Measurements from ENCODE around the gene NKAIN4. TPM values are rescaled to one million over a fixed set of nuclear protein-coding genes. Genes with fewer than 3 reads are reported as not detected.

Gene NKAIN4
- total RNA-seq, 4 donors from 2014 or later, result not detected

- DNase-seq, result no peak
- Histone ChIP-seq H3K27me3 (no peaks in the 10 kb centered on the region), H3K4me3 (no peak overlapping the region), H3K4me1 (peaks cover 0 to 38% (median 15%) of the 10 kb centered on the region in 4 donors), H3K36me3 (peaks cover 0 to 61% (median 0%) of the 10 kb centered on the region in 3 donors), H3K9me3 (no peaks in the 10 kb centered on the region), H3K27ac (no peak overlapping the region)
- TF ChIP-seq CTCF (IDR thresholded peaks at IDR 0.05), result no peak
- TF ChIP-seq POLR2A (IDR thresholded peaks at IDR 0.05), result no peak
These were observed 41.9 kb downstream of the NKAIN4 start for GRCh38 chr20:63212393-63212730.

GRCh38 chr20:63210011-63210605, 44.2 kb downstream of the NKAIN4 start:
- Histone ChIP-seq H3K27ac (no peak overlapping the region), H3K27me3 (no peaks in the 10 kb centered on the region), H3K36me3 (peaks cover 0 to 82% (median 0%) of the 10 kb centered on the region in 3 donors), H3K9me3 (no peaks in the 10 kb centered on the region), H3K4me3 (no peak overlapping the region), H3K4me1 (peaks cover 0 to 30% (median 5%) of the 10 kb centered on the region in 4 donors)
- no peak for TF ChIP-seq CTCF (IDR thresholded peaks at IDR 0.05)
- TF ChIP-seq POLR2A (IDR thresholded peaks at IDR 0.05), result no peak
- DNase-seq, result no peak

GRCh38 chr20:63208346-63208909, 45.8 kb downstream of the NKAIN4 start:
- Histone ChIP-seq H3K27ac (no peak overlapping the region), H3K4me3 (no peak overlapping the region), H3K9me3 (no peaks in the 10 kb centered on the region), H3K36me3 (peaks cover 0 to 90% (median 0%) of the 10 kb centered on the region in 3 donors), H3K4me1 (peaks cover 0 to 15% (median 0%) of the 10 kb centered on the region in 4 donors), H3K27me3 (no peaks in the 10 kb centered on the region)
- DNase-seq, result no peak
- TF ChIP-seq POLR2A (IDR thresholded peaks at IDR 0.05) (no peak), CTCF (IDR thresholded peaks at IDR 0.05) (no peak)

- no peak for TF ChIP-seq CTCF (IDR thresholded peaks at IDR 0.05)
- no peak for TF ChIP-seq POLR2A (IDR thresholded peaks at IDR 0.05)
- H3K27ac ChIP-seq, result no peak overlapping the region
- no peaks in the 10 kb centered on the region for H3K9me3 ChIP-seq
- H3K4me3 ChIP-seq, result no peak overlapping the region
- H3K27me3 ChIP-seq, result no peaks in the 10 kb centered on the region
- H3K4me1 ChIP-seq, result no peaks in the 10 kb centered on the region
- H3K36me3 ChIP-seq, result peaks cover 0 to 90% (median 0%) of the 10 kb centered on the region in 3 donors
- no peak for DNase-seq
These were observed 47.4 kb downstream of the NKAIN4 start for GRCh38 chr20:63206878-63207277.

GRCh38 chr20:63205896-63206295, 48.4 kb downstream of the NKAIN4 start:
- Histone ChIP-seq H3K36me3 (peaks cover 0 to 91% (median 0%) of the 10 kb centered on the region in 3 donors), H3K27me3 (no peaks in the 10 kb centered on the region), H3K4me3 (no peak overlapping the region), H3K27ac (no peak overlapping the region), H3K4me1 (no peaks in the 10 kb centered on the region), H3K9me3 (no peaks in the 10 kb centered on the region)
- no peak for TF ChIP-seq CTCF (IDR thresholded peaks at IDR 0.05)
- TF ChIP-seq POLR2A (IDR thresholded peaks at IDR 0.05), result no peak
- DNase-seq, result no peak
